GM12878 (cell line): Measurements from ENCODE around the gene LMF1. TPM values are rescaled to one million over a fixed set of nuclear protein-coding genes. Genes with fewer than 3 reads are reported as not detected.

ENCODE experiments used
- ATAC-seq: fragments of 200-7000 bp; cut with Tn5 transposase; 3 replicates; pipeline ENCODE4 v1.9.1; 2020; ENCODE audit warnings: mild to moderate bottlenecking, moderate library complexity
- BruUV-seq: library from RNA; stranded (reverse); fragments of 400-500 nt; replicated peaks from 2 replicates; lab custom pipeline; 2021; lab: Mats Ljungman, UMichigan
- CTCF ChIA-PET: fragments of 300-600 bp; sonication (Branson Sonifier 250); formaldehyde crosslinking; extraction: SDS; loops from one replicate; lab custom pipeline; 2021; ENCODE audit warnings: inconsistent platforms; lab: Yijun Ruan, JAX
- POLR2A ChIA-PET: fragments of 350-600 bp; formaldehyde crosslinking; extraction: SDS; loops from one replicate; lab custom pipeline; 2021; ENCODE audit warnings: inconsistent platforms; lab: Charles Lee
- RAD21 ChIA-PET: fragments of 300-600 bp; sonication (Branson Sonifier 250); formaldehyde crosslinking; loops from one replicate; lab custom pipeline; 2023; ENCODE audit warnings: antibody characterized with exemption; ENCODE audit not compliant: unreplicated experiment; lab: Charles Lee
- SMC1A ChIA-PET: fragments of 300-600 bp; sonication (Branson Sonifier 250); formaldehyde crosslinking; loops from one replicate; lab custom pipeline; 2023; ENCODE audit not compliant: unreplicated experiment, uncharacterized antibody; lab: Charles Lee
- DNase-seq: peaks from one replicate; pipeline ENCODE4 v3.0.0-alpha.2; 2011; ENCODE audit warnings: low read depth, low spot score
- FAIRE-seq: peaks from 3 replicates; lab custom pipeline; 2011; peaks lifted over from hg19 to GRCh38; lab: Jason Lieb, UNC
- H2AFZ ChIP-seq: 2 replicates; pipeline ENCODE4 v1.6.0; 2011; ENCODE audit warnings: low read depth, low read length, control low read depth; ENCODE audit not compliant: control insufficient read depth
- H3K27ac ChIP-seq: 2 replicates; pipeline ENCODE4 v1.5.1; 2011; ENCODE audit warnings: control low read depth; ENCODE audit not compliant: control insufficient read depth, insufficient read depth
- H3K27me3 ChIP-seq, 2 experiments: replicated peaks in 1 of 2; 2 replicates each; pipeline versions ENCODE4 v1.6.0 to v1.6.1; 2011; ENCODE audit warnings: low read length in 1 of 2; ENCODE audit not compliant: control insufficient read depth in 2 of 2, insufficient read depth in 2 of 2
- H3K36me3 ChIP-seq, 2 experiments: 2 replicates each; pipeline ENCODE4 v1.5.1; 2011; ENCODE audit warnings: low read length in 1 of 2; ENCODE audit not compliant: control insufficient read depth in 2 of 2, insufficient read depth in 2 of 2
- H3K4me1 ChIP-seq: 2 replicates; pipeline ENCODE4 v1.6.1; 2011; ENCODE audit warnings: mild to moderate bottlenecking, low read length, moderate library complexity, mixed read lengths; ENCODE audit not compliant: control insufficient read depth, insufficient read depth
- H3K4me2 ChIP-seq: 2 replicates; pipeline ENCODE4 v1.6.0; 2011; ENCODE audit warnings: control low read depth; ENCODE audit not compliant: control insufficient read depth, insufficient read depth
- H3K4me3 ChIP-seq: fragments of 200-600 bp; sonication (generic); 2 replicates; pipeline ENCODE4 v1.5.1; 2016
- H3K79me2 ChIP-seq: 2 replicates; pipeline ENCODE4 v1.6.0; 2011; ENCODE audit warnings: low read length; ENCODE audit not compliant: control insufficient read depth, insufficient read depth
- H3K9ac ChIP-seq: 2 replicates; pipeline ENCODE4 v1.8.0; 2011; ENCODE audit warnings: low read length, control low read depth, mixed read lengths; ENCODE audit not compliant: control insufficient read depth, insufficient read depth
- H3K9me3 ChIP-seq: replicated peaks from 3 replicates; pipeline ENCODE4 v1.5.1; 2011; ENCODE audit warnings: mild to moderate bottlenecking, low read length; ENCODE audit not compliant: control insufficient read depth, insufficient read depth
- H4K20me1 ChIP-seq: 2 replicates; pipeline ENCODE4 v1.6.0; 2011; ENCODE audit not compliant: control insufficient read depth, insufficient read depth
- ATF7 ChIP-seq: fragments of 450-650 bp; IDR thresholded peaks from 2 replicates; pipeline ENCODE4 v1.6.1; 2016; ENCODE audit warnings: low read depth, mild to moderate bottlenecking
- CEBPB ChIP-seq, 2 experiments: fragments of 150-350 bp in 1 of 2; IDR thresholded peaks; 2 replicates each; pipeline ENCODE4 v1.6.1; 2012 to 2014; ENCODE audit warnings: low read depth in 2 of 2, low read length in 2 of 2, borderline replicate concordance in 1 of 2, inconsistent platforms in 1 of 2
- CEBPZ ChIP-seq: fragments of 150-350 bp; IDR thresholded peaks from 2 replicates; pipeline ENCODE4 v1.6.1; 2016; ENCODE audit warnings: low read depth, low read length
- CTCF ChIP-seq, 3 experiments: IDR thresholded peaks in 2 of 3; conservative IDR thresholded peaks in 1 of 3; 2 replicates each; pipeline ENCODE4 v1.5.1; 2011; ENCODE audit warnings: low read depth in 3 of 3, low read length in 3 of 3, mild to moderate bottlenecking in 3 of 3, control low read depth in 2 of 3, moderate library complexity in 2 of 3, inconsistent platforms in 1 of 3, mixed read lengths in 1 of 3; ENCODE audit not compliant: control insufficient read depth in 2 of 3, insufficient read depth in 1 of 3; ENCODE audit errors: extremely low read depth in 1 of 3
- E4F1 ChIP-seq: fragments of 450-650 bp; IDR thresholded peaks from 2 replicates; pipeline ENCODE4 v1.6.1; 2018; ENCODE audit warnings: borderline replicate concordance, mild to moderate bottlenecking; ENCODE audit not compliant: partially characterized antibody
- EGR1 ChIP-seq, 2 experiments: IDR thresholded peaks; 1 replicate in 1 of 2; 2 replicates in 1 of 2; pipeline ENCODE4 v1.6.1; 2011 to 2012; ENCODE audit warnings: low read depth in 2 of 2, low read length in 2 of 2, borderline replicate concordance in 1 of 2, mild to moderate bottlenecking in 1 of 2, moderate library complexity in 1 of 2
- JUNB ChIP-seq: IDR thresholded peaks from 2 replicates; pipeline ENCODE4 v1.6.1; 2016; ENCODE audit warnings: antibody characterized with exemption, mild to moderate bottlenecking
- MTA3 ChIP-seq: IDR thresholded peaks from 2 replicates; pipeline ENCODE4 v1.6.1; 2012; ENCODE audit warnings: low read length, inconsistent platforms, borderline replicate concordance
- NR2F1 ChIP-seq: fragments of 450-650 bp; conservative IDR thresholded peaks from 2 replicates; pipeline ENCODE4 v1.6.1; 2017; ENCODE audit warnings: mild to moderate bottlenecking
- RELA ChIP-seq: fragments of 450-650 bp; IDR thresholded peaks from 2 replicates; pipeline ENCODE4 v1.8.0; 2014; ENCODE audit warnings: borderline replicate concordance; ENCODE audit not compliant: partially characterized antibody
- WGBS: methylation state at CpG from one replicate; pipeline ENCODE4 v1.1.6; 2016; ENCODE audit warnings: low lambda C conversion rate; ENCODE audit not compliant: insufficient replicate concordance, insufficient coverage; ENCODE audit errors: missing lambda C conversion rate; 5-methylcytosine and 5-hydroxymethylcytosine counted together
- in situ Hi-C: fragments of 300-500 bp; cut with MboI; formaldehyde crosslinking; loops from 9 replicates; pipeline ENCODE4 v1.14.3; 2018; ENCODE audit warnings: mixed read lengths
- intact Hi-C: fragments of 100-400 bp; cut with micrococcal nuclease; formaldehyde crosslinking; loops from one replicate; pipeline ENCODE4 v1.14.2; 2022; ENCODE audit not compliant: unreplicated experiment
- polyA plus RNA-seq, 11 experiments: library from polyadenylated mRNA; depleted of rRNA in 4 of 11; unstranded in 6 of 11; stranded (reverse) in 5 of 11; fragments of >200 nt; fragmentation: Nextera tagmentation in 4 of 11; fragmentation: Illumina TruSeq in 1 of 11; extraction: Ambion mirVana in 4 of 11; extraction: Trizol in 1 of 11; gene quantifications; 1 replicate in 1 of 11; 2 replicates in 10 of 11; pipeline versions ENCODE4 v1.2.1 to v1.2.3, GENCODE V29; 2011 to 2016; ENCODE audit warnings: inconsistent platforms in 2 of 11, missing spikeins in 2 of 11, low read depth in 1 of 11
- total RNA-seq, 4 experiments: library from RNA; depleted of rRNA in 3 of 4; stranded (reverse); fragments of >200 nt in 3 of 4; fragmentation: Illumina TruSeq in 1 of 4; extraction: Trizol in 1 of 4; gene quantifications; 2 replicates each; pipeline versions ENCODE4 v1.2.1 to v1.2.3, GENCODE V29; 2013 to 2021

The LMF1 gene
- total and polyA plus RNA-seq, 10 of the 15 experiments (the other 5 are each of a cell fraction or from before 2014, with no cell fraction given): 0.18 to 3.2 (median 1.4) TPM; not detected in 1

GRCh38 chr16:931171-931570 lies 39.6 kb downstream of the LMF1 start:
- ATAC-seq (no peak), FAIRE-seq (no peak), DNase-seq (no peak)
- ChIA-PET SMC1A (no interaction called here), RAD21 (no interaction called here), CTCF (no interaction called here), POLR2A (no interaction called here)
- Histone ChIP-seq H3K9ac (no peak overlapping the region), H3K79me2 (no peaks in the 10 kb centered on the region), H3K36me3 (no peaks in the 10 kb centered on the region), H3K4me3 (no peak overlapping the region), H4K20me1 (no peaks in the 10 kb centered on the region), H3K4me1 (no peaks in the 10 kb centered on the region), H3K9me3 (no peaks in the 10 kb centered on the region; the same call in 2 of the 3 replicates), H3K27me3 (no peaks in the 10 kb centered on the region), H3K27ac (no peak overlapping the region), H3K4me2 (no peak overlapping the region), H2AFZ (no peak overlapping the region)
- in situ Hi-C loops: no loop called here
- BruUV-seq: no TSS peak
- TF ChIP-seq NR2F1: no peak
- TF ChIP-seq MTA3: no peak
- TF ChIP-seq JUNB: no peak
- TF ChIP-seq CEBPZ: no peak
- TF ChIP-seq RELA: no peak
- TF ChIP-seq CEBPB (IDR thresholded peaks at IDR 0.05; ENCODE audit: borderline replicate concordance in 1 of 2, low read depth in 2 of 2, low read length in 2 of 2): no peak
- TF ChIP-seq EGR1 (IDR thresholded peaks at IDR 0.05; ENCODE audit: borderline replicate concordance in 1 of 2, low read depth in 2 of 2, low read length in 2 of 2): no peak
- no peak for TF ChIP-seq ATF7
- no peak for TF ChIP-seq CTCF (IDR thresholded peaks at IDR 0.05 in 2 of 3, conservative IDR thresholded peaks at IDR 0.05 in 1 of 3; ENCODE audit: control insufficient read depth in 2 of 3, extremely low read depth in 1 of 3, insufficient read depth in 1 of 3, low read depth in 3 of 3, low read length in 3 of 3)
- no peak for TF ChIP-seq E4F1
- intact Hi-C loops: no loop called here
- WGBS: 91% methylated on average over 21 of the region's 21 CpGs
